WI38 (cell line): ENCODE data around the gene ETV4.

Source experiments
- H3K4me3 ChIP-seq: 2 replicates; pipeline ENCODE4 v1.5.1; 2011; ENCODE audit warnings: low read depth, mild to moderate bottlenecking, control low read depth, low read length
- CTCF ChIP-seq: IDR thresholded peaks from 2 replicates; pipeline ENCODE4 v1.5.1; 2012; ENCODE audit warnings: low read depth, mild to moderate bottlenecking, control low read depth, low read length

ETV4 gene

GRCh38 chr17:43572368-43572980 lies 26.3 kb upstream of the ETV4 start:
- no peak for TF ChIP-seq CTCF

GRCh38 chr17:43570518-43570928 lies 24.4 kb upstream of the ETV4 start:
- H3K4me3 ChIP-seq: no peak overlapping the region
- TF ChIP-seq CTCF: no peak

More at GRCh38 chr17:43572368-43572980, 26.3 kb upstream of the ETV4 start:
- H3K4me3 ChIP-seq: no peak overlapping the region

- H3K4me3 ChIP-seq: no peak overlapping the region
- no peak for TF ChIP-seq CTCF
Observed at GRCh38 chr17:43568506-43569082, 22.5 kb upstream of the ETV4 start.

GRCh38 chr17:43563600-43564594 lies 17.8 kb upstream of the ETV4 start:
- no peak overlapping the region for H3K4me3 ChIP-seq
- TF ChIP-seq CTCF: no peak

GRCh38 chr17:43562679-43563599 lies 16.8 kb upstream of the ETV4 start:
- no peak overlapping the region for H3K4me3 ChIP-seq
- no peak for TF ChIP-seq CTCF

- H3K4me3 ChIP-seq: no peak overlapping the region
- TF ChIP-seq CTCF: no peak
Observed at GRCh38 chr17:43560461-43561427, 14.6 kb upstream of the ETV4 start.
